Right forelimb (tissue), 1 donor: ENCODE measurements around the gene FLT3.
"Not testable (repeated sequence)": the region's sequence is repeated elsewhere in the genome, so short reads cannot be mapped to it uniquely, and the experiment has no call there.

Experiments used
- DNase-seq: peaks from one replicate; pipeline ENCODE4 v3.0.0-alpha.2; 2018

The FLT3 gene

GRCh38 chr13:27970382-27971235, 129.8 kb downstream of the FLT3 start:
- DNase-seq, result no peak

- DNase-seq, result no peak
These were observed 130.5 kb downstream of the FLT3 start for GRCh38 chr13:27969866-27970229.

DNA sequence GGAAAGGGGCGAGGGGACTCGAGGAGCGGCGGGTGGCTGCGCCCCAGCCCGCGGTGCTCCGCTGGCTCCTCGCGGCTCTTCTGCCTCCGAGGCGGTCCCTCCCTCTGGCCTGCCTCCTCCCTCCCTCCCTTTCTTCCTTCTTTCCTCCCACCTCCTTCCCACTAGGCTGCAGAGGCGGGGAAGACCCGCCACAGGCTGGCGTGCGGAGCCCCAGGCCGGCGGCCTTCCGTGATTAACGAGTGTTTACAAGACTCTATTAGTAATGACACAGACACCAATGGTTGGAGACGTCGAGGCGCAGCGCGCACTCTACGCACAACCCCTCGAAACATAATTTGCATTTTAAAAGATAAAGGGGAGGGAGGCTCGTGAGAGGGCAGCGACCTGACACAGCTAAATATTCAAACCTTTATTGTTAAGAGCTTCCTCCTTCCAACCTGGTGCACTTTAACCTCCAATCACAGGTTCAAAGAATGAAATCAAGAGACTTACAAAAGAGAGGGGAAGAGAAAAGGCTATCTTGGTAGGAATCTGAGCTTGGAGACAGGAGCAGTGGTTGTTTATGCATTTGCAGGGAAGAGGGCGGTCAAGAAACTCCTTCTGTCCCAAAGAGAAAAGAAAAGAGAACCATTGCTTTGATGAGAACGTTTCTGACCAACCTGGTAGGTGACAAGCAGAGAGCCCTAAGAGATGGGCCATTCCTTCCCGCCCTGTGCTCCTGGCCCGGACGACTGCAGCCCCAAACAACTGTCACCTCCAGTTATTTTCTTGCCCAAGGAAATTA, 131.1 kb downstream of the FLT3 start, which contains the start of gene CDX2:
Gene CDX2 (minus strand): TSS at position 234 of the 784 bp plus-strand sequence. CDS start 309 bp downstream, outside the sequence.
- no peak for DNase-seq

- DNase-seq, result no peak
These were observed 131.9 kb downstream of the FLT3 start for GRCh38 chr13:27968316-27969081.

DNA sequence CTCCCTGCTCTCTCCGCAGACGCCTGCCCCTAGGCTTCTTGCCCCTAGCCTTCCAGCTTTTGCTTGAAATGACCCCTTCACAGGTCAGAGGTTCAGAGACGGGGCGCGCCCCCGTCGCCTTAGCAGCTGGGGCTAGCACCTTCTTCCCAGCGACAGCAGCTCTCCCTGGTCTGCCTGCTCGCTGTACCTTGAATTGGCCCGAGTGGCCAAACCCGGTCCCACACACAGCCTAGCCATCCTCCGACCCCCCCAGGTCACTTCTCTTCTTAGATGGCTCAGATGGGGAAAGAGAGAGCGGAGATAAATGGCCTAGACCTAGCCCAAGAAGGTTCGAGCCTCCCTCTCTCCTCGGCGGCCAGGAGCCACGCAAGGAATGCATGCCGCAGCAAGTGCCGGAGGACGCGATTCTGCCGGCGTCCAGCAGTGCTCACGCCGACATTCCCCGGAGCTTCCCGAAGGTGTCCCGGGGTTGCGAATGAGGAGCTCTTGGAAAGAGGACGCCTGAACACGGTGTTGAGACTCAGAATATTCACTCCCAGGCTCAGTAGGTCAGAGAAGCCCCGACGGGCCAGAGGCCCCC, 132.6 kb downstream of the FLT3 start:
- DNase-seq, result no peak

DNA sequence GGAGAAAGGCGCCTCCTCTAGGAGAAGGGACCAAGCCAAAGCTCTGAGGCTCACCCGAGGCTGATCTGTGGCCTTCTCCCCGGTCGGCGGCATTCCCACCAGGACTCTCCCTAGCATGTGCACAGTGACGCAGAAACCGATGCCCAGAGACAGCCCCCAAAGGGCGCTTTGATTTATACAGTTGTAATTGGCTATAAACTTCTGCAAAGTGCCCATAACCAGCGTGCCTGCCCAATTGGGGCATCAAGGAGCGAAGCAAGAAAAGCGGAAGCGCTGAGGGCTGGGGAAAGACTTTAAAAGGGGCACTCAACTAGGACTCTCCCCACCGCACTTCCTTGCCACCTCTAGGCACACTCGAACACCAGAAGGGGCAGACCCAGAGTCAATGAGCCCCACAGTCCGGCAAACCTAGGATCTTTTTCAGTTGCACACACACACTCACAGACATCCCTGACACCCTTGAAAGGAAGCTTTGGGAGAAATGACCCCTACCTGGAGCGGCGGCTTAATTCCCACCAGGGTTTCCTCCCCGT, 133.1 kb downstream of the FLT3 start:
- no peak for DNase-seq

GRCh38 chr13:27966641-27967202, 133.7 kb downstream of the FLT3 start:
- no peak for DNase-seq

DNA sequence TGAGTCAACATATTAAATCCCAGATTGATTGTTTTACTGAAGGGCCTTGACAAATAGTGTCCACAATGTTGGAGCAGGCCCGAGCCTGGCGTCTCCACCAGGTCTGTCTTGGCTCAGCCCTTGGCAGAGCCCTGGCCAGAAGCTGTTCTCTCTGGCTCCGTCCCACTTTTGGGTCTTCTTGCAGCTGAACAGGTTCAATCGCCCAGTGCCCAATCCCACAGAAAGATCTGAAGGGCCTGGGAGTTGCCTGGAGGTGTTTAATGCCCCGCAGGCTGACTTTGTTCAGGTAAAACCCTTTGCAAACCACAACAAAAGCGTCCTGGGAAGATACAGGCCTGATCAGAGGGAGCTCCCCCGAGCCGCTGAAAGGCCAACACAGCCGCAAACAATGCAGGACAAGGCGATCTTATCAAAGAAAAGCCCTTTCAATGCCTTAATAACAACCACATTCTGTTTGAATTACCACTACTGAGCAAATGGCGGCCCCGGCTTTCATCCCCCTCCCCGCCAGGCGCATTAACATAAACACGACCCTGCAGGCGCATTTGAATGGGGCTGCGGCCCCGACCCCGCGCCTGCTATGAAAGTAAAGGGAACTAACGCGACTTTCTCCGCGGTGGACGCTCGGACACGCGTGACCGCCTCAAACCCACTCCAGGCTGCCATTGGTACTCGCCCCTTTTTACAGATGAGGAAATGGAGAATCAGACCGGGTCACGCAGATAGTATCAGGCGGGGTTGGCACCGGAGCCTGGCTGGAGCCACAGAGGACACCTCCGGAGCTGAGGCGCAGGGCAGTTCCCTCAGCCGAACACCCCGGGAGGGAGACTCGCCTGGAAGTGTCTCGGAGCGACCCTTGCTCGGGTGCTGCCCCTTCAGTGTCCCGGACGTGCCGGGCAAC, 134.4 kb downstream of the FLT3 start:
- DNase-seq, result no peak

- DNase-seq, result no peak
These were observed 135.0 kb downstream of the FLT3 start for GRCh38 chr13:27965343-27965739.

DNA sequence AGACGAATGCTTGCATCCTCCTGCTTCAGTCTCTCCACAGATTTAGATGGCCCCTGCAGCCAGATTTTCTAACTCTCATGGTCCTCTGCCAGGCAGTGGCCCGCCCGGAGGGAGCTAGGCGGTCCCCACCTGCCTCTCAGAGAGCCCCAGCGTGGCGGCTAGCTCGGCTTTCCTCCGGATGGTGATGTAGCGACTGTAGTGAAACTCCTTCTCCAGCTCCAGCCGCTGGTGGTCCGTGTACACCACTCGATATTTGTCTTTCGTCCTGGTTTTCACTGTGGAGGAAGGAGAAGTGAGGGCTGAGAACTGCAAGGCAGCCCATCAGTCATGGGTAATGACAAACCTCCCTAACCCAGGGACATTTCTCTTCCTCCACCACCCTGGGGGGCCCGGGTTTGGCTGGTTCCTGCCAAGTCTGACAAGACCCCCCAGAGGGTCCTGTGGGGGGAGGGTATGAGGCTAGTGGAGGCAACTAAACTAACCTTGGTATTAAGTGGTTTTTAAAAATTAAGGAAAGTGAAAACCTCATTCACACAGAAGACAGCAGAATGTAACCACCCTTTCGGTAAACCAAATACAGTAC, 135.5 kb downstream of the FLT3 start:
- no peak for DNase-seq

GRCh38 chr13:27964206-27964605, 136.2 kb downstream of the FLT3 start:
- not testable (repeated sequence) for DNase-seq

DNA sequence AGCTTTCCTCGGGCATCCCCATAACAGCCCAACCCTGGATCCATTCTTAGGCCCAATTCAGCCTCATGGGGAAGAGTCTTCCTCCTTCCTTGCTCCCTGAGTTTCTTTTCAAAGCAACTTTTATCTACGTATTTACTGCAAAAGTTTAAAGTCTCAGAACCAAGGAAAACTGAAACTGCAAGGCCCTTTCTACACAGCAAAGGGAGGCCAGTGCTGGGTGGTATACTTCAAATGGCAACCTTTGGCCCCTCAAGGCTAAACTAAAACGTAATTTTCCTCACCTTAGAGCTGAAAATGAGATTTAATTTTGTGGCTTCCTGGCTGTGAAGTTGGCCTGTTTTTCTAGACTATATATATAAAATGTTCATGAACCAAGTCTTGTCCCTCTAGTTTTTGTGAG, 136.9 kb downstream of the FLT3 start:
- DNase-seq, result no peak

GRCh38 chr13:27962982-27963381, 137.4 kb downstream of the FLT3 start:
- no peak for DNase-seq

DNA sequence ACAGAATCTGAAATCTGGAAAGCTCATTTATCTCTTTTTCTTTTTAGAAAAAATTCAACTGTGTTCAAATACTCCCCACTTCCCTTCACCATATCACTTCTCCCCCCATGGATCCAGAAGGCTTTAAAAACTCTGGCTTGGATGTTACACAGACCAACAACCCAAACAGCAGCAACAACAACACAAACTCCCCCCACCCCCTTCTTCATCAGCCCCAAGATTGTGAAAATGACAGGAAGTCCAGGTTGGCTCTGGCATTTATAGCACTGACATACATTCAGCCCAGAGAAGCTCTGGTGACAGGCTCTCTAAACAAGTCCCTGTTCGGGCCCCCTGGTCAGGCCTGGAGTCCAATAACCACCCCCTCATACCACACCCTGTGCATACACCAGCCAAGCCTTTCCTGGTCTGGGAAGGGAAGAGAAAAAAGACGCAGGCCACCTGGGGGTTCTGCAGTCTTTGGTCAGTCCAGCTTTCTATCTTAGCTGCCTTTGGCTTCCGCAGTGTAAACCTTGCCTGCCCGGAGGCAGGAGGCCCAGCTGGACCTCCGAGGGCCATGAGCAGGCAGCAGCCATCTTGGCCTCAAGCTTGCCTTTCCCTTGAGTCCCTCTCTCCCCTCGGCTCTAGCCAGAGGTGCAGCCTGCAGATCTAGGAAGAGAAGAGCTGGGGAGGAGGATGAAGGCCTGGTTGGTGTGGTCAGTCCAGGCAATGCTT, 138.1 kb downstream of the FLT3 start:
- DNase-seq, result no peak

- no peak for DNase-seq
These were observed 138.9 kb downstream of the FLT3 start for GRCh38 chr13:27961227-27962085.

DNA sequence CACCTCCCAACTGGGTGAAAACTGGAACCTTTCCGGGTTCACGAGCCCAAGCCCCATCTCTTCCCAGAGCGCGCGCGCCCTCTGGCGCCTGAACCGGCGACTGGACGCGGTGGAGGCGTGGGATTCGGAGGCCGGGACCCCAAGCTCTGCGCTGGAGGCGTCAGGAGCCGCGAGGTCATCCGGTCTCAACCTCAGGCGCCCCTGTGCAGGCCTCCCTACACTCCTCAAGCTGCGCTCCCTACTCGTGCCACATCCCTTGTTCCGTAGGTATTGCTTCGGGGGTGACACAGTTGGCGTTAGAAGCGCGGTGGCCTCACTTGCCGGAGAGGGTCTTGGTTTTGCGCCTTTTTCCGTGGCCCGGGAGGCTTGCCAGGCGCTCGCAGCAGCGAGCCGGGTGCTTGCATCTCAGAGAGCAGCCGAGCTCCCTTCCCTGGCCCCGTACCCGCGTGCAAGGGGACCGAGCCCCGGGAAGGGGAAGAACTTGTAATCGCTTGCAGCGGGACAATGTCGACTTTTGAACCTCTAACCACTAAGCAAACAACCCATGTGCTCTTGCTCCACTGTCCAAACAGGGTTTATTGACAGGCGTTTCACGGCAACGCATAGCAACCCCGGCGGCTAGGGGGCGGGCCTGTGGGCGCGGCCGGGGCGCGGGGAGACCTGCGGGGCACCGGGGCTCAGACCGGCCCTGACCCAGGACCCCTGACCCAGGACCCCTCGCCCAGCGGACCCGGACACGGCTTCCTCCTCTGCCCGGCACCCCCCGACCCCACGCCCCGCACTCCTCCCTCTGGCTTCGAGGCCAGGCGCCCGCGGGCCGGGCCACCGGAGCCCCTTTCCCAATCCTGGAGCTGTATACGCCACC, 139.8 kb downstream of the FLT3 start:
- DNase-seq, result no peak

- DNase-seq, result no peak
These were observed 140.4 kb downstream of the FLT3 start for GRCh38 chr13:27959976-27960361.
